Breast epithelium (tissue), 4 donors: ENCODE data around the gene FRMD3. TPM values are rescaled to one million over a fixed set of nuclear protein-coding genes. Genes with fewer than 3 reads are reported as not detected.

Source experiments
- DNase-seq, 2 donors: peaks; one replicate each; pipeline ENCODE4 v3.0.0-alpha.2; 2019; ENCODE audit warnings: low spot score in 2 of 2
- H3K27ac ChIP-seq, 2 donors: fragments of 200-600 bp; sonication (generic) in 1 of 2; one replicate each; pipeline ENCODE4 v1.5.1; 2016 to 2019; ENCODE audit warnings: mild to moderate bottlenecking in 1 of 2
- H3K27me3 ChIP-seq, 2 donors: fragments of 200-600 bp; sonication (generic) in 1 of 2; one replicate each; pipeline versions ENCODE4 v1.5.1 to v1.6.0; 2017 to 2019; ENCODE audit warnings: control low read depth in 1 of 2, mild to moderate bottlenecking in 1 of 2
- H3K36me3 ChIP-seq: fragments of 200-600 bp; one replicate; pipeline ENCODE4 v1.5.1; 2019
- H3K4me1 ChIP-seq, 2 donors: fragments of 200-600 bp; sonication (generic); one replicate each; pipeline ENCODE4 v1.5.1; 2016 to 2019; ENCODE audit warnings: control low read depth in 1 of 2
- H3K4me3 ChIP-seq, 3 donors: fragments of 200-600 bp; sonication (generic); 1 replicate in 2 of 3; 2 replicates in 1 of 3; pipeline ENCODE4 v1.5.1; 2016 to 2019; ENCODE audit warnings: mild to moderate bottlenecking in 3 of 3, moderate library complexity in 2 of 3
- H3K9me3 ChIP-seq, 2 donors: fragments of 200-600 bp; sonication (generic) in 1 of 2; one replicate each; pipeline ENCODE4 v1.5.1; 2016 to 2019; ENCODE audit warnings: control low read depth in 1 of 2
- POLR2A ChIP-seq: fragments of 450-650 bp; IDR thresholded peaks from one replicate; pipeline ENCODE4 v1.6.1; 2016; ENCODE audit warnings: antibody characterized with exemption, mild to moderate bottlenecking, moderate library complexity
- POLR2AphosphoS5 ChIP-seq, 3 donors: sonication (generic); formaldehyde crosslinking; IDR thresholded peaks; one replicate each; pipeline ENCODE4 v1.6.1; 2017; ENCODE audit warnings: antibody characterized with exemption in 3 of 3
- intact Hi-C: fragments of 100-400 bp; cut with DNase I; formaldehyde crosslinking; loops from one replicate; pipeline ENCODE4 v1.15.1; 2023; ENCODE audit warnings: low total_unique reads
- total RNA-seq, 3 donors: library from RNA; depleted of rRNA; stranded (reverse); fragments of >200 nt; gene quantifications; one replicate each; pipeline ENCODE4 v1.1.0, GENCODE V29; 2016
- TF ChIP-seq, protein P1 (sequence below), 3 donors: fragments of 450-650 bp; IDR thresholded peaks; one replicate each; pipeline ENCODE4 v1.5.1; 2016 to 2017; ENCODE audit warnings: antibody characterized with exemption in 3 of 3, mild to moderate bottlenecking in 3 of 3, moderate library complexity in 3 of 3

FRMD3 gene
- total RNA-seq, 3 donors from 2014 or later: 6.3 to 14.1 (median 14.1) TPM

DNA sequence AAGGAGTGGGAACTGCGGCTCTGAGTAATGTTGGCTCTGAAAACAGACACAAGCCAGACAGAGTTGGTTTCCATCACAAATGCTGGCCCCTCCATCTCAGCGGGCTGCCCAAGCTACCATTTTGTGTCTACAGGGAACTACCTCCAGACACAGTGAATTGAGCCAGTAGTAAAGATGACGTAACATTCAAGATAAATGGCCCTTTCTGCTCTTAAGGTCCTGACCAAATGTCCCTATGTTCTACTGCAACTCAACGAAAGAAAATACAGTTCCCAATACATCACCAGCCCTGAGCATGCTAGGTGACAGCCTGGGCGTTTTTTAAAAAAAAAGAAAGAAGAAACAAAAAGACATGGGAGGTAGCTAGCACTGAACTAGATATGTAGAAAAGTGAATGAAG is 247.5 kb downstream of the FRMD3 start:
- Histone ChIP-seq H3K4me1 (no peaks in the 10 kb centered on the region), H3K4me3 (no peak overlapping the region), H3K27me3 (no peaks in the 10 kb centered on the region), H3K27ac (no peak overlapping the region), H3K9me3 (no peaks in the 10 kb centered on the region), H3K36me3 (no peaks in the 10 kb centered on the region)
- TF ChIP-seq POLR2A (no peak), POLR2AphosphoS5 (IDR thresholded peaks at IDR 0.05) (no peak)
- TF ChIP-seq, protein P1, sequence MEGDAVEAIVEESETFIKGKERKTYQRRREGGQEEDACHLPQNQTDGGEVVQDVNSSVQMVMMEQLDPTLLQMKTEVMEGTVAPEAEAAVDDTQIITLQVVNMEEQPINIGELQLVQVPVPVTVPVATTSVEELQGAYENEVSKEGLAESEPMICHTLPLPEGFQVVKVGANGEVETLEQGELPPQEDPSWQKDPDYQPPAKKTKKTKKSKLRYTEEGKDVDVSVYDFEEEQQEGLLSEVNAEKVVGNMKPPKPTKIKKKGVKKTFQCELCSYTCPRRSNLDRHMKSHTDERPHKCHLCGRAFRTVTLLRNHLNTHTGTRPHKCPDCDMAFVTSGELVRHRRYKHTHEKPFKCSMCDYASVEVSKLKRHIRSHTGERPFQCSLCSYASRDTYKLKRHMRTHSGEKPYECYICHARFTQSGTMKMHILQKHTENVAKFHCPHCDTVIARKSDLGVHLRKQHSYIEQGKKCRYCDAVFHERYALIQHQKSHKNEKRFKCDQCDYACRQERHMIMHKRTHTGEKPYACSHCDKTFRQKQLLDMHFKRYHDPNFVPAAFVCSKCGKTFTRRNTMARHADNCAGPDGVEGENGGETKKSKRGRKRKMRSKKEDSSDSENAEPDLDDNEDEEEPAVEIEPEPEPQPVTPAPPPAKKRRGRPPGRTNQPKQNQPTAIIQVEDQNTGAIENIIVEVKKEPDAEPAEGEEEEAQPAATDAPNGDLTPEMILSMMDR (IDR thresholded peaks at IDR 0.05): no peak
- intact Hi-C loops: no loop called here
- DNase-seq: no peak

DNA sequence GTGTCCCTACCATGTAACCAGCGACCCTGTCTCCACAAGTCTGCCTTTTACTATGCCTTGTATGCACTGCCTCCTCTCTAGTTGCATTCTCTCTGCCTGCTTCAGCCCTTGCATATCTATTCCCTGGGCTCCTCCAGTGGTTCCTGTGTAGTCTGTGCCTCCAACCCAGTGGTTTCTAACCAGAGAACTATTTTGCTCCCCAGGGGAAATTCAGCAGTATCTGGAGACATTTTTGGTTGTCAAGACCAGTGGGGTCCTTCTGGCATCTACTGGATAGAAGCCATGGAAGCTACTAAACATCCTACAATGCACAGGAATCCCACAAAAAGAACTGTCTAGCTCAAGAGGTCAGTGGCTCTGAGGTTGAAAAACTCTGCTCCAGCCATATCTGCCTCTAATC is 251.2 kb downstream of the FRMD3 start:
- H3K36me3 ChIP-seq: no peaks in the 10 kb centered on the region
- DNase-seq: no peak
- H3K27ac ChIP-seq: no peak overlapping the region
- H3K4me1 ChIP-seq: no peaks in the 10 kb centered on the region
- no peak overlapping the region for H3K4me3 ChIP-seq
- H3K27me3 ChIP-seq: no peaks in the 10 kb centered on the region
- intact Hi-C loops: no loop called here
- no peak for TF ChIP-seq POLR2AphosphoS5 (IDR thresholded peaks at IDR 0.05)
- no peak for TF ChIP-seq POLR2A
- TF ChIP-seq, protein P1 (IDR thresholded peaks at IDR 0.05): no peak
- H3K9me3 ChIP-seq: no peaks in the 10 kb centered on the region

DNA sequence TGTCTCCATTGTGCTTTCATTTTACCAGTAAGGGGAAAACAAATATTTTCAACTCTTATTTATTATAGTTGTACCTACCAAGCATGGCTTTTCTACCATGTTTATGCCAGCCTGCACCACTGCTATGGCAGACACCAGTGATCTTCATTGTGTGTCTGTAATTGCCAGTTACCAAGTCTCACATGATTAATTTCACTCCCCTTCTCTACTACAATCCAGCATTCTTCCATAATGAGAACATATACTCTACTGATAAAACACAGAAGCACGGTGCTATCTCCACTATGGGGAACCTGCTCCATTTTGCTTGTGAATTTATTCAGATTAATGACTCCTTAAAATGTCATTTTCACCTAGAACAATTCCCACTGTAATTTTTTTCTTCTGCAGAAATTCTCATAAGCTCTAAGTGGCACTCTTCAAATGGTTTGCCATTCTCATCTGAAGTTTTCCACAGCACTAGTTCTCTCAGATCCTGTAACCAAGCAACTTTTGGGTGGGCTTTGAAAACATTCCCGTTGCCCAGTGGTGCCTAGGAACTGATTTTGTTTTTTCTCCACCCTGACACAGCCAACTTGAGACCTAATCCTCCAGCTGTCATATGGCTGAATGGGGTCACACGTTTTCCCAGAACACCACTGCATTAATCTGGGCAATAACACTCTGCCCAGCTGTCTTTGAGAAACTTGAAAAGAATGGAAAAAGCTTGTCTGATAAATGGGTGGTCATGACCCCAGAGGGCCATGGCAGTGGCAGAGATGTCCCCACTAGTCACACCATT is 252.6 kb downstream of the FRMD3 start:
- TF ChIP-seq POLR2A (no peak), POLR2AphosphoS5 (IDR thresholded peaks at IDR 0.05) (no peak)
- TF ChIP-seq, protein P1 (IDR thresholded peaks at IDR 0.05): no peak
- H3K4me3 ChIP-seq: no peak overlapping the region
- peaks cover 0 to 13% of the 10 kb centered on the region in 2 donors for H3K4me1 ChIP-seq
- DNase-seq: no peak
- intact Hi-C loops: no loop called here
- H3K36me3 ChIP-seq: no peaks in the 10 kb centered on the region
- H3K27ac ChIP-seq: no peak overlapping the region
- H3K27me3 ChIP-seq: no peaks in the 10 kb centered on the region
- H3K9me3 ChIP-seq: no peaks in the 10 kb centered on the region

- no peak for TF ChIP-seq POLR2A
- TF ChIP-seq, protein P1 (IDR thresholded peaks at IDR 0.05): no peak
- no peak for TF ChIP-seq POLR2AphosphoS5 (IDR thresholded peaks at IDR 0.05)
- H3K36me3 ChIP-seq: no peaks in the 10 kb centered on the region
- H3K4me1 ChIP-seq: peaks cover 0 to 13% of the 10 kb centered on the region in 2 donors
- no peak for DNase-seq
- H3K9me3 ChIP-seq: no peaks in the 10 kb centered on the region
- H3K27ac ChIP-seq: no peak overlapping the region
- intact Hi-C loops: no loop called here
- H3K27me3 ChIP-seq: no peaks in the 10 kb centered on the region
- H3K4me3 ChIP-seq: no peak overlapping the region
Observed at GRCh38 chr9:83284746-83285145, 253.5 kb downstream of the FRMD3 start.

DNA sequence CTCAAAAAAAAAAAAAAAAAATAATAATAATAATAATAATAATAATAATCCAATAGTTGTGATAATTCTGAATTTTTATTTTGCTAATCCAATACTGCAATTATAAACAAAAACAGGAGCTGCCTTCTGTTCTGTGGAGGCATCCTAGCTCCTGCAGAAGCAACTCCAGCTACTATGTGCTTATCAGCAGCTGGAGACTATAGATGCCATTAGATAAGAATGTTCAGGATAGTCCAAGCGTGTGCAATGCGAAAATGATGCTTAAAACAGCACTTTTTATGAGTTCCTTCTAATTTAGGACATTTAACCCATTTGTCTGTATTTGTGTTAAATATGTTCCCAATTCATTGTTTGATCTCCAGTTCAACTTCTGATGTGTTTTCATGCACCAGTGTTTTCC is 254.7 kb downstream of the FRMD3 start:
- DNase-seq: no peak
- Histone ChIP-seq H3K4me1 (peaks cover 0 to 13% of the 10 kb centered on the region in 2 donors), H3K36me3 (no peaks in the 10 kb centered on the region), H3K4me3 (no peak overlapping the region), H3K9me3 (no peaks in the 10 kb centered on the region), H3K27ac (no peak overlapping the region), H3K27me3 (no peaks in the 10 kb centered on the region)
- intact Hi-C loops: no loop called here
- no peak for TF ChIP-seq POLR2A
- TF ChIP-seq POLR2AphosphoS5 (IDR thresholded peaks at IDR 0.05): no peak
- TF ChIP-seq, protein P1 (IDR thresholded peaks at IDR 0.05): no peak
